H9 (cell line): ENCODE data around the gene RAD9B. TPM values are rescaled to one million over a fixed set of nuclear protein-coding genes. Genes with fewer than 3 reads are reported as not detected.

ENCODE experiments used
- DNase-seq: peaks from one replicate; pipeline ENCODE4 v3.0.0-alpha.2; 2017
- H2AFZ ChIP-seq: one replicate; pipeline ENCODE4 v1.6.1; 2013; ENCODE audit warnings: mild to moderate bottlenecking, low read length, control low read depth, moderate library complexity
- H2AK5ac ChIP-seq: 2 replicates; pipeline ENCODE4 v1.6.1; 2013; ENCODE audit warnings: low read length, control low read depth, mixed read lengths; ENCODE audit not compliant: insufficient read length
- H2BK120ac ChIP-seq: one replicate; pipeline ENCODE4 v1.6.1; 2013; ENCODE audit warnings: low read depth, mild to moderate bottlenecking, low read length, control low read depth, inconsistent platforms; ENCODE audit not compliant: poor library complexity, severe bottlenecking
- H2BK12ac ChIP-seq: 2 replicates; pipeline ENCODE4 v1.6.1; 2013; ENCODE audit warnings: low read length, control low read depth, mixed read lengths, low read depth; ENCODE audit not compliant: insufficient read length
- H2BK15ac ChIP-seq: 2 replicates; pipeline ENCODE4 v1.6.1; 2013; ENCODE audit warnings: low read depth, low read length, control low read depth
- H2BK20ac ChIP-seq: one replicate; pipeline ENCODE4 v1.6.1; 2013; ENCODE audit warnings: low read depth, mild to moderate bottlenecking, low read length, control low read depth, inconsistent platforms; ENCODE audit not compliant: poor library complexity, severe bottlenecking
- H2BK5ac ChIP-seq: 2 replicates; pipeline ENCODE4 v1.6.1; 2013; ENCODE audit warnings: low read length, control low read depth, mixed read lengths; ENCODE audit not compliant: insufficient read length
- H3K14ac ChIP-seq: 2 replicates; pipeline ENCODE4 v1.6.1; 2013; ENCODE audit warnings: low read length, control low read depth; ENCODE audit not compliant: insufficient read depth
- H3K18ac ChIP-seq: 2 replicates; pipeline ENCODE4 v1.6.1; 2013; ENCODE audit warnings: low read depth, mild to moderate bottlenecking, mixed read lengths, low read length, control low read depth; ENCODE audit not compliant: insufficient read length
- H3K23ac ChIP-seq: 2 replicates; pipeline ENCODE4 v1.6.1; 2013; ENCODE audit warnings: low read length, control low read depth, mixed read lengths, low read depth; ENCODE audit not compliant: insufficient read length
- H3K23me2 ChIP-seq: 2 replicates; pipeline ENCODE4 v1.6.1; 2013; ENCODE audit warnings: low read depth, mild to moderate bottlenecking, mixed read lengths, low read length, control low read depth; ENCODE audit not compliant: insufficient read length, poor library complexity, severe bottlenecking
- H3K27ac ChIP-seq: 2 replicates; pipeline ENCODE4 v1.5.1; 2013; ENCODE audit warnings: low read length, control low read depth, mixed read lengths, low read depth; ENCODE audit not compliant: insufficient read length
- H3K27me3 ChIP-seq: 2 replicates; pipeline ENCODE4 v1.6.1; 2013; ENCODE audit warnings: low read length, control low read depth, inconsistent platforms; ENCODE audit not compliant: insufficient read depth
- H3K4ac ChIP-seq: 2 replicates; pipeline ENCODE4 v1.6.1; 2013; ENCODE audit warnings: low read depth, mild to moderate bottlenecking, control low read depth, inconsistent platforms, low read length, moderate library complexity
- H3K4me1 ChIP-seq: 2 replicates; pipeline ENCODE4 v1.6.1; 2013; ENCODE audit warnings: low read length, control low read depth, inconsistent platforms; ENCODE audit not compliant: insufficient read depth
- H3K4me2 ChIP-seq: 2 replicates; pipeline ENCODE4 v1.6.1; 2013; ENCODE audit warnings: low read length, control low read depth, mixed read lengths; ENCODE audit not compliant: insufficient read length, insufficient read depth
- H3K56ac ChIP-seq: 2 replicates; pipeline ENCODE4 v1.6.1; 2013; ENCODE audit warnings: low read depth, mild to moderate bottlenecking, mixed read lengths, low read length, control low read depth; ENCODE audit not compliant: insufficient read length
- H3K79me1 ChIP-seq: 2 replicates; pipeline ENCODE4 v1.6.1; 2013; ENCODE audit warnings: low read depth, mild to moderate bottlenecking, moderate library complexity, low read length, control low read depth, inconsistent platforms; ENCODE audit not compliant: insufficient read depth, poor library complexity, severe bottlenecking
- H3K79me2 ChIP-seq: 2 replicates; pipeline ENCODE4 v1.6.1; 2013; ENCODE audit warnings: low read length, control low read depth, inconsistent platforms; ENCODE audit not compliant: insufficient read depth
- H3K9ac ChIP-seq: 2 replicates; pipeline ENCODE4 v1.6.1; 2013; ENCODE audit warnings: low read length, control low read depth, mixed read lengths; ENCODE audit not compliant: insufficient read length; ENCODE audit errors: extremely low read depth
- H3K9me3 ChIP-seq: one replicate; pipeline ENCODE4 v1.6.1; 2013; ENCODE audit warnings: low read depth, low read length, inconsistent platforms; ENCODE audit not compliant: control insufficient read depth
- H3T11ph ChIP-seq: one replicate; pipeline ENCODE4 v1.6.1; 2013; ENCODE audit warnings: mild to moderate bottlenecking, low read length, control low read depth, inconsistent platforms
- H4K20me1 ChIP-seq: one replicate; pipeline ENCODE4 v1.6.1; 2013; ENCODE audit not compliant: control insufficient read depth, insufficient read length, insufficient read depth
- H4K5ac ChIP-seq: 2 replicates; pipeline ENCODE4 v1.6.1; 2013; ENCODE audit warnings: low read depth, mild to moderate bottlenecking, mixed read lengths, low read length, control low read depth; ENCODE audit not compliant: insufficient read length
- H4K8ac ChIP-seq: replicated peaks from 2 replicates; pipeline ENCODE4 v1.6.1; 2013; ENCODE audit warnings: low read length, control low read depth, mixed read lengths, low read depth; ENCODE audit not compliant: insufficient read length
- H4K91ac ChIP-seq: 2 replicates; pipeline ENCODE4 v1.6.1; 2013; ENCODE audit warnings: low read depth, mild to moderate bottlenecking, moderate library complexity, mixed read lengths, low read length, control low read depth; ENCODE audit not compliant: insufficient read length
- H3K27ac Mint-ChIP-seq, 3 experiments: 2 replicates in 2 of 3; 3 replicates in 1 of 3; pipeline ENCODE4 v1.8.0; 2020 to 2021; ENCODE audit warnings: mixed read lengths in 3 of 3, mild to moderate bottlenecking in 1 of 3, moderate library complexity in 1 of 3
- H3K27me3 Mint-ChIP-seq: 2 replicates; pipeline ENCODE4 v1.8.0; 2021; ENCODE audit warnings: low read depth, mild to moderate bottlenecking, moderate library complexity, mixed read lengths
- H3K36me3 Mint-ChIP-seq, 3 experiments: 2 replicates in 2 of 3; 3 replicates in 1 of 3; pipeline ENCODE4 v1.8.0; 2020 to 2021; ENCODE audit warnings: low read depth in 3 of 3, mixed read lengths in 3 of 3; ENCODE audit not compliant: insufficient read depth in 1 of 3
- H3K4me1 Mint-ChIP-seq, 2 experiments: 2 replicates each; pipeline ENCODE4 v1.8.0; 2020; ENCODE audit warnings: mixed read lengths in 2 of 2
- H3K4me3 Mint-ChIP-seq, 2 experiments: 2 replicates in 1 of 2; 3 replicates in 1 of 2; pipeline ENCODE4 v1.8.0; 2020 to 2021; ENCODE audit warnings: mild to moderate bottlenecking in 2 of 2, mixed read lengths in 2 of 2, moderate library complexity in 1 of 2
- H3K9me3 Mint-ChIP-seq, 2 experiments: 2 replicates in 1 of 2; 3 replicates in 1 of 2; pipeline ENCODE4 v1.8.0; 2020; ENCODE audit warnings: mild to moderate bottlenecking in 2 of 2, mixed read lengths in 2 of 2, moderate library complexity in 1 of 2
- WGBS: extraction: QIAGEN DNeasy Blood & Tissue Kit; methylation state at CpG from one replicate; pipeline ENCODE4 v1.1.7; 2013; ENCODE audit warnings: missing lambda C conversion rate, low lambda C conversion rate, mixed read lengths; ENCODE audit not compliant: insufficient read length; ENCODE audit errors: extremely low coverage; 5-methylcytosine and 5-hydroxymethylcytosine counted together
- total RNA-seq: library from RNA; stranded (reverse); gene quantifications from 2 replicates; pipeline ENCODE4 v1.2.1, GENCODE V29; 2021
- TF ChIP-seq, protein P1 (sequence below): fragments of 200-600 bp; sonication (generic); conservative IDR thresholded peaks from 3 replicates; pipeline ENCODE4 v1.8.0; 2021; ENCODE audit warnings: antibody characterized with exemption, mild to moderate bottlenecking

The RAD9B gene
- total RNA-seq, 1 experiment from 2014 or later: not detected

DNA sequence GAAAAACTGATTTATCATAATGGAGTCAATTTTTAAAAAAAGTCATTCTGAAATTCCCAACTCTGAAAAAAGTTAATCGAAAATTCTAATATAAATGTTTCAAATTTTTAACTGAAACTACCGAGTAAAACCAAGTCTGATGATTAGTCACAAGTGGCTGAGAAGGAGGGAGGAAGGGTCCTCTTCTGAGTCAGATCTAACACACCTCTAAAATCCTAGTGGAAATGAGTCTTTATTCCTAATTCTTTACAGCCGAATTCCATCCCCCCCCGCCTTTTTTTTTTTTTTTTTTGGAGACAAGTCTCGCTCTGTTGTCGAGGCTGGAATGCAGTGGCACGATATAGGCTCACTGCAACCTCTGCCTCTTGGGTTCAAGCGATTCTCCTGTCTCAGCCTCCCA is 37.9 kb downstream of the RAD9B start:
- no peak overlapping the region for H3T11ph ChIP-seq
- H3K14ac ChIP-seq: no peak overlapping the region
- H3K9me3 Mint-ChIP-seq: no peaks in the 10 kb centered on the region
- H3K9me3 ChIP-seq: no peaks in the 10 kb centered on the region
- H3K27ac Mint-ChIP-seq: peak overlapping the region in 1 of 3 experiments; percentile 66; a peak in 1 of 7 replicates
- H4K5ac ChIP-seq: no peak overlapping the region
- peaks cover 0 to 6% of the 10 kb centered on the region in 2 experiments; a peak in 1 of 4 replicates for H3K4me1 Mint-ChIP-seq
- no peak overlapping the region for H2AK5ac ChIP-seq
- H3K23me2 ChIP-seq: no peaks in the 10 kb centered on the region
- H4K8ac ChIP-seq: no peak overlapping the region
- no peak overlapping the region for H3K9ac ChIP-seq
- WGBS: no CpG with 5 or more reads among the region's 8 CpGs
- no peaks in the 10 kb centered on the region for H4K20me1 ChIP-seq
- no peak overlapping the region for H3K56ac ChIP-seq
- H3K27ac ChIP-seq: no peak overlapping the region
- no peaks in the 10 kb centered on the region; the same call in 1 of the 2 replicates for H3K79me2 ChIP-seq
- no peak overlapping the region for H4K91ac ChIP-seq
- no peak for DNase-seq
- no peaks in the 10 kb centered on the region for H3K79me1 ChIP-seq
- TF ChIP-seq, protein P1, sequence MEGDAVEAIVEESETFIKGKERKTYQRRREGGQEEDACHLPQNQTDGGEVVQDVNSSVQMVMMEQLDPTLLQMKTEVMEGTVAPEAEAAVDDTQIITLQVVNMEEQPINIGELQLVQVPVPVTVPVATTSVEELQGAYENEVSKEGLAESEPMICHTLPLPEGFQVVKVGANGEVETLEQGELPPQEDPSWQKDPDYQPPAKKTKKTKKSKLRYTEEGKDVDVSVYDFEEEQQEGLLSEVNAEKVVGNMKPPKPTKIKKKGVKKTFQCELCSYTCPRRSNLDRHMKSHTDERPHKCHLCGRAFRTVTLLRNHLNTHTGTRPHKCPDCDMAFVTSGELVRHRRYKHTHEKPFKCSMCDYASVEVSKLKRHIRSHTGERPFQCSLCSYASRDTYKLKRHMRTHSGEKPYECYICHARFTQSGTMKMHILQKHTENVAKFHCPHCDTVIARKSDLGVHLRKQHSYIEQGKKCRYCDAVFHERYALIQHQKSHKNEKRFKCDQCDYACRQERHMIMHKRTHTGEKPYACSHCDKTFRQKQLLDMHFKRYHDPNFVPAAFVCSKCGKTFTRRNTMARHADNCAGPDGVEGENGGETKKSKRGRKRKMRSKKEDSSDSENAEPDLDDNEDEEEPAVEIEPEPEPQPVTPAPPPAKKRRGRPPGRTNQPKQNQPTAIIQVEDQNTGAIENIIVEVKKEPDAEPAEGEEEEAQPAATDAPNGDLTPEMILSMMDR: no peak
- no peak overlapping the region for H3K4me2 ChIP-seq
- H3K27me3 ChIP-seq: no peaks in the 10 kb centered on the region
- H2BK5ac ChIP-seq: no peak overlapping the region
- no peak overlapping the region for H2AFZ ChIP-seq
- no peak overlapping the region for H2BK120ac ChIP-seq
- no peak overlapping the region for H2BK12ac ChIP-seq
- H3K23ac ChIP-seq: no peak overlapping the region
- H3K27me3 Mint-ChIP-seq: no peaks in the 10 kb centered on the region
- no peak overlapping the region for H3K4me3 Mint-ChIP-seq
- peaks cover 6 to 52% (median 33%) of the 10 kb centered on the region in 3 experiments; a peak in 6 of 7 replicates for H3K36me3 Mint-ChIP-seq
- H3K4ac ChIP-seq: no peak overlapping the region
- no peak overlapping the region for H2BK15ac ChIP-seq
- no peak overlapping the region for H2BK20ac ChIP-seq
- no peak overlapping the region for H3K18ac ChIP-seq
- no peaks in the 10 kb centered on the region for H3K4me1 ChIP-seq
